ENCODE data around the gene PRX. TPM values are rescaled to one million over a fixed set of nuclear protein-coding genes. Genes with fewer than 3 reads are reported as not detected.

PRX gene
- total RNA-seq, 4 donors from 2014 or later, result 0.70 to 6.1 (median 2.4) TPM

GRCh38 chr19:40450664-40451063, 37.5 kb upstream of the PRX start:
- H3K27me3 ChIP-seq, result no peaks in the 10 kb centered on the region
- DNase-seq, result no peak
- no peak overlapping the region for H3K4me3 ChIP-seq
- no peak for TF ChIP-seq POLR2A (IDR thresholded peaks at IDR 0.05)
- TF ChIP-seq, protein P1, sequence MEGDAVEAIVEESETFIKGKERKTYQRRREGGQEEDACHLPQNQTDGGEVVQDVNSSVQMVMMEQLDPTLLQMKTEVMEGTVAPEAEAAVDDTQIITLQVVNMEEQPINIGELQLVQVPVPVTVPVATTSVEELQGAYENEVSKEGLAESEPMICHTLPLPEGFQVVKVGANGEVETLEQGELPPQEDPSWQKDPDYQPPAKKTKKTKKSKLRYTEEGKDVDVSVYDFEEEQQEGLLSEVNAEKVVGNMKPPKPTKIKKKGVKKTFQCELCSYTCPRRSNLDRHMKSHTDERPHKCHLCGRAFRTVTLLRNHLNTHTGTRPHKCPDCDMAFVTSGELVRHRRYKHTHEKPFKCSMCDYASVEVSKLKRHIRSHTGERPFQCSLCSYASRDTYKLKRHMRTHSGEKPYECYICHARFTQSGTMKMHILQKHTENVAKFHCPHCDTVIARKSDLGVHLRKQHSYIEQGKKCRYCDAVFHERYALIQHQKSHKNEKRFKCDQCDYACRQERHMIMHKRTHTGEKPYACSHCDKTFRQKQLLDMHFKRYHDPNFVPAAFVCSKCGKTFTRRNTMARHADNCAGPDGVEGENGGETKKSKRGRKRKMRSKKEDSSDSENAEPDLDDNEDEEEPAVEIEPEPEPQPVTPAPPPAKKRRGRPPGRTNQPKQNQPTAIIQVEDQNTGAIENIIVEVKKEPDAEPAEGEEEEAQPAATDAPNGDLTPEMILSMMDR (IDR thresholded peaks at IDR 0.05), result no peak
- H3K9me3 ChIP-seq, result no peaks in the 10 kb centered on the region
- H3K36me3 ChIP-seq, result peaks cover 0 to 61% (median 0%) of the 10 kb centered on the region in 3 donors
- WGBS, 2 donors, result 98 to 100% methylated on average over 3 to 4 of the region's 4 CpGs
- H3K4me1 ChIP-seq, result peaks cover 3 to 29% (median 3%) of the 10 kb centered on the region in 3 donors
- H3K27ac ChIP-seq, result no peak overlapping the region
- intact Hi-C loops (cut with DNase I), result no loop called here

GRCh38 chr19:40449506-40449905, 36.3 kb upstream of the PRX start:
- no peak for TF ChIP-seq POLR2A (IDR thresholded peaks at IDR 0.05)
- TF ChIP-seq, protein P1 (IDR thresholded peaks at IDR 0.05), result no peak
- no peak for DNase-seq
- H3K4me1 ChIP-seq, result peaks cover 9 to 40% (median 12%) of the 10 kb centered on the region in 3 donors
- WGBS, 2 donors, result 76 to 87% methylated on average over 4 of the region's 4 CpGs
- H3K36me3 ChIP-seq, result peaks cover 0 to 50% (median 0%) of the 10 kb centered on the region in 3 donors
- H3K27me3 ChIP-seq, result no peaks in the 10 kb centered on the region
- intact Hi-C loops (cut with DNase I), result no loop called here
- H3K27ac ChIP-seq, result no peak overlapping the region
- no peaks in the 10 kb centered on the region for H3K9me3 ChIP-seq
- no peak overlapping the region for H3K4me3 ChIP-seq

GRCh38 chr19:40446263-40446784, 33.1 kb upstream of the PRX start:
- intact Hi-C loops (cut with DNase I), result no loop called here
- Histone ChIP-seq H3K27me3 (no peaks in the 10 kb centered on the region), H3K27ac (peak overlapping the region; percentile 62 to 100 (median 96)), H3K9me3 (no peaks in the 10 kb centered on the region), H3K4me3 (no peak overlapping the region), H3K4me1 (peaks cover 21 to 35% (median 27%) of the 10 kb centered on the region in 3 donors), H3K36me3 (peaks cover 5 to 54% (median 8%) of the 10 kb centered on the region in 3 donors)
- TF ChIP-seq POLR2A (IDR thresholded peaks at IDR 0.05), result no peak
- TF ChIP-seq, protein P1 (IDR thresholded peaks at IDR 0.05), result no peak
- 68 to 89% methylated on average over 8 of the region's 8 CpGs for WGBS, 2 donors
- no peak for DNase-seq

- Histone ChIP-seq H3K36me3 (peaks cover 10 to 54% (median 13%) of the 10 kb centered on the region in 3 donors), H3K4me1 (peaks cover 23 to 40% (median 29%) of the 10 kb centered on the region in 3 donors), H3K4me3 (no peak overlapping the region), H3K9me3 (no peaks in the 10 kb centered on the region), H3K27ac (peak overlapping the region; percentile 62 to 100 (median 96)), H3K27me3 (no peaks in the 10 kb centered on the region)
- 40 to 70% methylated on average over 5 to 8 of the region's 9 CpGs for WGBS, 2 donors
- intact Hi-C loops (cut with DNase I), result no loop called here
- DNase-seq, result no peak
- TF ChIP-seq POLR2A (IDR thresholded peaks at IDR 0.05), result no peak
- TF ChIP-seq, protein P1 (IDR thresholded peaks at IDR 0.05), result no peak
Observed at GRCh38 chr19:40445780-40446262, 32.6 kb upstream of the PRX start.

DNA sequence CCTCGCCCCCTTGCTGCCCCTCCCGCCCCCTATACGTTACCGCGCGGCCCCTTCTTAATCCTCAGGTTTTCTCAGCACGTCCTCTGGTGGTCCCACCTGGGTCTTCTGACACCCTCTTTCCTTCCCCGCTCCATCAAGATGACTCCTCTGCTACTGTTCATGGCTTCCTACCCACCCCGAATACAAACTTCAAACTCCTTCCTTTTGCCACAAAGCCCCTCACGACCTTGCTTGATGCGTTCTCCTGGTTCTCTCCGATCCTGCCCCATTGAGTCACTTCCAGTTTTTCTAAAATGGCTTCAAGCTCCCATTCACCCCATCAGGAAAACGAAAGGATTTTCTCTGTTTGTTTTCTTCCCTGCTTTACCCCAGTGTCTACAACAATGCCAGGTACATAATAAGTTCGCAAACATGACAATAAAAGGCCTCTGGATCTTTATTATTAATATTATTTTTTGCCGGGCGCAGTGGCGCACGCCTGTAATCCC, 31.7 kb upstream of the PRX start:
- DNase-seq, result no peak
- intact Hi-C loops (cut with DNase I), result no loop called here
- Histone ChIP-seq H3K27ac (peak overlapping the region; percentile 91 to 100 (median 100)), H3K27me3 (no peaks in the 10 kb centered on the region), H3K4me3 (peak overlapping the region; percentile 55 to 100 (median 92)), H3K36me3 (peaks cover 10 to 56% (median 21%) of the 10 kb centered on the region in 3 donors), H3K4me1 (peaks cover 24 to 45% (median 29%) of the 10 kb centered on the region in 3 donors), H3K9me3 (no peaks in the 10 kb centered on the region)
- WGBS, 2 donors, result 9 to 12% methylated on average over 12 to 16 of the region's 18 CpGs
- TF ChIP-seq, protein P1 (IDR thresholded peaks at IDR 0.05), result peak in 1 of 6 experiments; percentile 26
- no peak for TF ChIP-seq POLR2A (IDR thresholded peaks at IDR 0.05)
